ENCODE data around the gene SZRD1. TPM values are rescaled to one million over a fixed set of nuclear protein-coding genes. Genes with fewer than 3 reads are reported as not detected.
A peak's percentile ranks its signal among the peaks of the same experiment; 100 is the strongest.

The SZRD1 gene
- total and polyA plus RNA-seq, 4 donors = 14.2 to 44.3 (median 25.0) TPM

- Histone ChIP-seq H3K9me3 (ENCODE audit: control insufficient read depth in 4 of 4, low read length in 3 of 4) (no peaks in the 10 kb centered on the region), H3K9ac (ENCODE audit: low read depth in 1 of 2, low read length in 2 of 2) (peak overlapping the region; percentile 63 to 94), H3K4me1 (ENCODE audit: control insufficient read depth in 4 of 4, insufficient read depth in 4 of 4, low read length in 3 of 4) (peaks cover 10 to 26% (median 18%) of the 10 kb centered on the region in 4 donors), H3K27me3 (ENCODE audit: control insufficient read depth in 4 of 4, insufficient read depth in 4 of 4, low read length in 3 of 4) (no peaks in the 10 kb centered on the region), H3K27ac (ENCODE audit: low read depth in 1 of 2, low read length in 2 of 2) (peak overlapping the region; percentile 98 to 99), H3K36me3 (ENCODE audit: control insufficient read depth in 4 of 4, insufficient read depth in 3 of 4, low read depth in 1 of 4, low read length in 3 of 4) (no peaks in the 10 kb centered on the region), H3K4me3 (ENCODE audit: low read depth in 1 of 3, low read length in 3 of 3) (peak overlapping the region; percentile 69 to 97 (median 93))
- WGBS = under 1% methylated on average over 47 of the region's 47 CpGs
- peak; percentile 81 for DNase-seq (ENCODE audit: low spot score)
- TF ChIP-seq RXRA (IDR thresholded peaks at IDR 0.05) = no peak
- TF ChIP-seq, protein P1, sequence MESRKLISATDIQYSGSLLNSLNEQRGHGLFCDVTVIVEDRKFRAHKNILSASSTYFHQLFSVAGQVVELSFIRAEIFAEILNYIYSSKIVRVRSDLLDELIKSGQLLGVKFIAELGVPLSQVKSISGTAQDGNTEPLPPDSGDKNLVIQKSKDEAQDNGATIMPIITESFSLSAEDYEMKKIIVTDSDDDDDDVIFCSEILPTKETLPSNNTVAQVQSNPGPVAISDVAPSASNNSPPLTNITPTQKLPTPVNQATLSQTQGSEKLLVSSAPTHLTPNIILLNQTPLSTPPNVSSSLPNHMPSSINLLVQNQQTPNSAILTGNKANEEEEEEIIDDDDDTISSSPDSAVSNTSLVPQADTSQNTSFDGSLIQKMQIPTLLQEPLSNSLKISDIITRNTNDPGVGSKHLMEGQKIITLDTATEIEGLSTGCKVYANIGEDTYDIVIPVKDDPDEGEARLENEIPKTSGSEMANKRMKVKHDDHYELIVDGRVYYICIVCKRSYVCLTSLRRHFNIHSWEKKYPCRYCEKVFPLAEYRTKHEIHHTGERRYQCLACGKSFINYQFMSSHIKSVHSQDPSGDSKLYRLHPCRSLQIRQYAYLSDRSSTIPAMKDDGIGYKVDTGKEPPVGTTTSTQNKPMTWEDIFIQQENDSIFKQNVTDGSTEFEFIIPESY (IDR thresholded peaks at IDR 0.05) = no peak
- TF ChIP-seq SP1 (IDR thresholded peaks at IDR 0.05) = peak; percentile 21
- TF ChIP-seq YY1 (IDR thresholded peaks at IDR 0.05) = peak; percentile 94
Observed at GRCh38 chr1:16367258-16367967, 371 bp downstream of the SZRD1 start.

GRCh38 chr1:16367968-16368890, 1.2 kb downstream of the SZRD1 start:
- TF ChIP-seq REST (IDR thresholded peaks at IDR 0.05) (peak; percentile 11), TAF1 (conservative IDR thresholded peaks at IDR 0.05) (no peak)
- DNase-seq (ENCODE audit: low spot score) = peak; percentile 35
- Histone ChIP-seq H3K9ac (ENCODE audit: low read depth in 1 of 2, low read length in 2 of 2) (peak overlapping the region; percentile 63 to 94), H3K27ac (ENCODE audit: low read depth in 1 of 2, low read length in 2 of 2) (peak overlapping the region; percentile 98 to 99), H3K27me3 (ENCODE audit: control insufficient read depth in 4 of 4, insufficient read depth in 4 of 4, low read length in 3 of 4) (no peaks in the 10 kb centered on the region), H3K36me3 (ENCODE audit: control insufficient read depth in 4 of 4, insufficient read depth in 3 of 4, low read depth in 1 of 4, low read length in 3 of 4) (no peaks in the 10 kb centered on the region), H3K4me3 (ENCODE audit: low read depth in 1 of 3, low read length in 3 of 3) (peak overlapping the region; percentile 69 to 97 (median 93)), H3K9me3 (ENCODE audit: control insufficient read depth in 4 of 4, low read length in 3 of 4) (no peaks in the 10 kb centered on the region), H3K4me1 (ENCODE audit: control insufficient read depth in 4 of 4, insufficient read depth in 4 of 4, low read length in 3 of 4) (peaks cover 13 to 30% (median 22%) of the 10 kb centered on the region in 4 donors)
- 3% methylated on average over 24 of the region's 24 CpGs for WGBS

DNA sequence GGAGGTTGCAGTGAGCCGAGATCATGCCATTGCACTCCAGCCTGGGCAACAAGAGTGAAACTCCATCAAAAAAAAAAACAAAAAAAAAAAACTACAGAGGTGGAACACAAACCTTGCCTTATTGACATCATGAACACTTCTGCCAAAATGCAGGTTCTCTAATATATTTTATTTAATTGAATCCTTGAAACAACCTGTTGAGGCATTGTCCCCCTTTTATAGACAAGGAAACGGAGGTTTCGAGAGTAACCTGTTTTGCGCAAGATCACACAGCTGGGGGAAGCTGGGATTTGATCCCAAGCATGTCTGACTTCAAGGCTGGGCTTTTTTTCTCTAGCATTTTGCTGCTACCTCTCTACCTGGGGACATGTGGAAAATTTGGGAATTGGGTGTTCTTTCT, 2.8 kb downstream of the SZRD1 start:
- no peak for TF ChIP-seq CTCF (IDR thresholded peaks at IDR 0.05; ENCODE audit: low read depth, low read length, missing input control)
- no peak for TF ChIP-seq SP1 (IDR thresholded peaks at IDR 0.05)
- no peak for TF ChIP-seq ATF3 (IDR thresholded peaks at IDR 0.05)
- TF ChIP-seq GABPA (IDR thresholded peaks at IDR 0.05 in 1 of 2, conservative IDR thresholded peaks at IDR 0.05 in 1 of 2) = no peak
- no peak for TF ChIP-seq RAD21 (IDR thresholded peaks at IDR 0.05)
- no peak for TF ChIP-seq RXRA (IDR thresholded peaks at IDR 0.05)
- TF ChIP-seq FOXA1 (IDR thresholded peaks at IDR 0.05) = no peak
- TF ChIP-seq JUND (IDR thresholded peaks at IDR 0.05) = no peak
- TF ChIP-seq NR2F2 (IDR thresholded peaks at IDR 0.05) = no peak
- TF ChIP-seq, protein P1 (IDR thresholded peaks at IDR 0.05) = no peak
- no peak for TF ChIP-seq TAF1 (conservative IDR thresholded peaks at IDR 0.05)
- TF ChIP-seq EGR1 (IDR thresholded peaks at IDR 0.05; ENCODE audit: low read depth in 2 of 2) = no peak
- no peak for TF ChIP-seq HNF4G (IDR thresholded peaks at IDR 0.05)
- WGBS = 83% methylated on average over 4 of the region's 4 CpGs
- H3K36me3 ChIP-seq (ENCODE audit: control insufficient read depth in 4 of 4, insufficient read depth in 3 of 4, low read depth in 1 of 4, low read length in 3 of 4) = peaks cover 0 to 3% (median 0%) of the 10 kb centered on the region in 4 donors
- no peaks in the 10 kb centered on the region for H3K9me3 ChIP-seq (ENCODE audit: control insufficient read depth in 4 of 4, low read length in 3 of 4)
- no peak overlapping the region for H3K27ac ChIP-seq (ENCODE audit: low read depth in 1 of 2, low read length in 2 of 2)
- H3K4me3 ChIP-seq (ENCODE audit: low read depth in 1 of 3, low read length in 3 of 3) = no peak overlapping the region
- no peaks in the 10 kb centered on the region for H3K27me3 ChIP-seq (ENCODE audit: control insufficient read depth in 4 of 4, insufficient read depth in 4 of 4, low read length in 3 of 4)
- H3K4me1 ChIP-seq (ENCODE audit: control insufficient read depth in 4 of 4, insufficient read depth in 4 of 4, low read length in 3 of 4) = peaks cover 13 to 29% (median 21%) of the 10 kb centered on the region in 4 donors
- no peak overlapping the region for H3K9ac ChIP-seq (ENCODE audit: low read depth in 1 of 2, low read length in 2 of 2)
- no peak for DNase-seq (ENCODE audit: low spot score)

Measured in liver (tissue), 9 donors.